ENCODE data around the gene TPP1. TPM values are rescaled to one million over a fixed set of nuclear protein-coding genes. Genes with fewer than 3 reads are reported as not detected.

TPP1 gene
- total RNA-seq, 4 donors from 2014 or later = 56.1 to 126 (median 81.9) TPM

GRCh38 chr11:6609502-6610015 lies 9.7 kb downstream of the TPP1 start:
- TF ChIP-seq EP300 (IDR thresholded peaks at IDR 0.05) (no peak), POLR2A (IDR thresholded peaks at IDR 0.05) (no peak), POLR2AphosphoS5 (IDR thresholded peaks at IDR 0.05) (no peak), CTCF (IDR thresholded peaks at IDR 0.05) (no peak)
- no peak overlapping the region for H3K27ac ChIP-seq
- 83% methylated on average over 8 of the region's 8 CpGs for WGBS
- peaks cover 31% of the 10 kb centered on the region for H3K36me3 ChIP-seq
- H3K27me3 ChIP-seq = no peaks in the 10 kb centered on the region
- no peak overlapping the region for H3K4me3 ChIP-seq
- no peaks in the 10 kb centered on the region for H3K9me3 ChIP-seq
- peaks cover 63% of the 10 kb centered on the region for H3K4me1 ChIP-seq
- no peak for DNase-seq (ENCODE audit: low spot score in 2 of 2)

GRCh38 chr11:6608726-6609501 lies 10.3 kb downstream of the TPP1 start:
- no peak for DNase-seq (ENCODE audit: low spot score in 2 of 2)
- H3K9me3 ChIP-seq = no peaks in the 10 kb centered on the region
- no peak overlapping the region for H3K4me3 ChIP-seq
- TF ChIP-seq EP300 (IDR thresholded peaks at IDR 0.05) = no peak
- TF ChIP-seq CTCF (IDR thresholded peaks at IDR 0.05) = no peak
- no peak for TF ChIP-seq POLR2AphosphoS5 (IDR thresholded peaks at IDR 0.05)
- TF ChIP-seq POLR2A (IDR thresholded peaks at IDR 0.05) = no peak
- WGBS = 79% methylated on average over 14 of the region's 14 CpGs
- H3K36me3 ChIP-seq = peaks cover 31% of the 10 kb centered on the region
- peaks cover 67% of the 10 kb centered on the region for H3K4me1 ChIP-seq
- H3K27me3 ChIP-seq = no peaks in the 10 kb centered on the region
- no peak overlapping the region for H3K27ac ChIP-seq

- TF ChIP-seq POLR2AphosphoS5 (IDR thresholded peaks at IDR 0.05) (no peak), CTCF (IDR thresholded peaks at IDR 0.05) (no peak), POLR2A (IDR thresholded peaks at IDR 0.05) (no peak), EP300 (IDR thresholded peaks at IDR 0.05) (no peak)
- peaks cover 31% of the 10 kb centered on the region for H3K36me3 ChIP-seq
- peaks cover 62% of the 10 kb centered on the region for H3K4me1 ChIP-seq
- no peaks in the 10 kb centered on the region for H3K9me3 ChIP-seq
- H3K4me3 ChIP-seq = no peak overlapping the region
- WGBS = 80% methylated on average over 8 of the region's 9 CpGs
- no peaks in the 10 kb centered on the region for H3K27me3 ChIP-seq
- no peak for DNase-seq (ENCODE audit: low spot score in 2 of 2)
- peak overlapping the region; percentile 28 for H3K27ac ChIP-seq
Measured at GRCh38 chr11:6608011-6608410, 11.2 kb downstream of the TPP1 start.

GRCh38 chr11:6607190-6607795 lies 11.9 kb downstream of the TPP1 start:
- H3K4me1 ChIP-seq = peaks cover 61% of the 10 kb centered on the region

More at GRCh38 chr11:6607190-6607795, 11.9 kb downstream of the TPP1 start:
- Histone ChIP-seq H3K36me3 (peaks cover 31% of the 10 kb centered on the region), H3K9me3 (no peaks in the 10 kb centered on the region), H3K4me3 (peak overlapping the region; percentile 54), H3K27me3 (no peaks in the 10 kb centered on the region), H3K27ac (peak overlapping the region; percentile 28)
- TF ChIP-seq EP300 (IDR thresholded peaks at IDR 0.05) (no peak), CTCF (IDR thresholded peaks at IDR 0.05) (no peak), POLR2AphosphoS5 (IDR thresholded peaks at IDR 0.05) (no peak), POLR2A (IDR thresholded peaks at IDR 0.05) (no peak)
- no peak for DNase-seq (ENCODE audit: low spot score in 2 of 2)
